HepG2 (cell line): ENCODE results near the gene ZBTB46. TPM values are rescaled to one million over a fixed set of nuclear protein-coding genes. Genes with fewer than 3 reads are reported as not detected.
A peak's percentile ranks its signal among the peaks of the same experiment; 100 is the strongest.

Experiments
- AGO2 ChIP-seq: fragments of 200-400 bp; formaldehyde crosslinking; optimal IDR thresholded peaks from 2 replicates; pipeline ENCODE3; 2017; ENCODE audit warnings: mild to moderate bottlenecking, low read depth, low read length, moderate library complexity
- ARID5B ChIP-seq: IDR thresholded peaks from 2 replicates; pipeline ENCODE4 v1.4.0; 2020; ENCODE audit warnings: mild to moderate bottlenecking, missing genetic modification reagents
- CBX1 ChIP-seq: IDR thresholded peaks from one replicate; pipeline ENCODE4 v1.6.1; 2016; ENCODE audit warnings: antibody characterized with exemption, low read depth
- ETV5 ChIP-seq: IDR thresholded peaks from 2 replicates; pipeline ENCODE4 v1.6.1; 2018; ENCODE audit warnings: missing biosample characterization, missing genetic modification reagents, inconsistent platforms, borderline replicate concordance
- KAT8 ChIP-seq: IDR thresholded peaks from 2 replicates; pipeline ENCODE4 v1.6.1; 2016; ENCODE audit warnings: missing genetic modification reagents, missing compliant biosample characterization
- MEIS2 ChIP-seq: sonication (generic); formaldehyde crosslinking; IDR thresholded peaks from 2 replicates; pipeline ENCODE4 v1.9.0; 2021; ENCODE audit warnings: mild to moderate bottlenecking, missing genetic modification reagents
- RBM22 ChIP-seq: fragments of 200-400 bp; formaldehyde crosslinking; optimal IDR thresholded peaks from 2 replicates; pipeline ENCODE3; 2017; ENCODE audit warnings: mild to moderate bottlenecking, low read length, moderate library complexity
- TEAD3 ChIP-seq: optimal IDR thresholded peaks from 2 replicates; pipeline ENCODE3; 2016; ENCODE audit warnings: borderline replicate concordance
- ZMYM2 ChIP-seq: sonication (generic); formaldehyde crosslinking; IDR thresholded peaks from 2 replicates; pipeline ENCODE4 v1.8.0; 2022; ENCODE audit warnings: mild to moderate bottlenecking, missing genetic modification reagents
- ZNF224 ChIP-seq: sonication (generic); formaldehyde crosslinking; IDR thresholded peaks from 2 replicates; pipeline ENCODE4 v1.5.0; 2020; ENCODE audit warnings: mild to moderate bottlenecking, missing genetic modification reagents
- ZNF230 ChIP-seq: sonication (generic); formaldehyde crosslinking; IDR thresholded peaks from 2 replicates; pipeline ENCODE4 v1.4.0; 2020; ENCODE audit warnings: mild to moderate bottlenecking, missing genetic modification reagents
- ZNF256 ChIP-seq: sonication (generic); formaldehyde crosslinking; conservative IDR thresholded peaks from 2 replicates; pipeline ENCODE4 v1.4.0; 2020; ENCODE audit warnings: missing genetic modification reagents
- ZNF280B ChIP-seq: sonication (generic); formaldehyde crosslinking; IDR thresholded peaks from 2 replicates; pipeline ENCODE4 v1.5.0; 2020; ENCODE audit warnings: missing genetic modification reagents, mild to moderate bottlenecking, borderline replicate concordance
- ZNF615 ChIP-seq: sonication (generic); formaldehyde crosslinking; IDR thresholded peaks from 2 replicates; pipeline ENCODE4 v1.5.0; 2020; ENCODE audit warnings: mild to moderate bottlenecking, missing genetic modification reagents, borderline replicate concordance
- ZNF746 ChIP-seq: sonication (generic); formaldehyde crosslinking; IDR thresholded peaks from 2 replicates; pipeline ENCODE4 v1.8.0; 2022; ENCODE audit warnings: mild to moderate bottlenecking, missing genetic modification reagents
- ZNF773 ChIP-seq: sonication (generic); formaldehyde crosslinking; IDR thresholded peaks from 2 replicates; pipeline ENCODE4 v1.4.0; 2020; ENCODE audit warnings: missing genetic modification reagents, borderline replicate concordance
- ZNF839 ChIP-seq: sonication (generic); formaldehyde crosslinking; IDR thresholded peaks from 2 replicates; pipeline ENCODE4 v1.4.0; 2020; ENCODE audit warnings: missing genetic modification reagents, mild to moderate bottlenecking, borderline replicate concordance
- ZSCAN21 ChIP-seq: sonication (generic); formaldehyde crosslinking; IDR thresholded peaks from 2 replicates; pipeline ENCODE4 v1.8.0; 2022; ENCODE audit warnings: mild to moderate bottlenecking, missing genetic modification reagents, moderate library complexity, borderline replicate concordance
- polyA plus RNA-seq, 8 experiments: library from polyadenylated mRNA; depleted of rRNA in 3 of 8; stranded (reverse) in 7 of 8; unstranded in 1 of 8; fragments of >200 nt; fragmentation: Illumina TruSeq in 4 of 8; extraction: Trizol in 4 of 8; gene quantifications; 2 replicates each; pipeline versions ENCODE4 v1.2.1 to v1.2.3, GENCODE V29; 2011 to 2016; ENCODE audit warnings: low read depth in 4 of 8, missing spikeins in 1 of 8, mixed read lengths in 1 of 8; ENCODE audit not compliant: insufficient read depth in 1 of 8
- total RNA-seq, 5 experiments: library from RNA; depleted of rRNA; stranded (reverse); fragments of >200 nt; fragmentation: Illumina TruSeq; extraction: Trizol; gene quantifications; 2 replicates each; pipeline ENCODE4 v1.2.3, GENCODE V29; 2016; ENCODE audit warnings: low read depth in 1 of 5
- TF ChIP-seq, protein P1 (sequence below): sonication (generic); formaldehyde crosslinking; IDR thresholded peaks from 2 replicates; pipeline ENCODE4 v1.8.1; 2023; ENCODE audit warnings: mild to moderate bottlenecking, moderate library complexity, missing genetic modification reagents

ZBTB46 gene
- total and polyA plus RNA-seq, 2 of the 13 experiments (the other 11 are each of a cell fraction or from before 2014, with no cell fraction given): 1.6 to 13.5 TPM

DNA sequence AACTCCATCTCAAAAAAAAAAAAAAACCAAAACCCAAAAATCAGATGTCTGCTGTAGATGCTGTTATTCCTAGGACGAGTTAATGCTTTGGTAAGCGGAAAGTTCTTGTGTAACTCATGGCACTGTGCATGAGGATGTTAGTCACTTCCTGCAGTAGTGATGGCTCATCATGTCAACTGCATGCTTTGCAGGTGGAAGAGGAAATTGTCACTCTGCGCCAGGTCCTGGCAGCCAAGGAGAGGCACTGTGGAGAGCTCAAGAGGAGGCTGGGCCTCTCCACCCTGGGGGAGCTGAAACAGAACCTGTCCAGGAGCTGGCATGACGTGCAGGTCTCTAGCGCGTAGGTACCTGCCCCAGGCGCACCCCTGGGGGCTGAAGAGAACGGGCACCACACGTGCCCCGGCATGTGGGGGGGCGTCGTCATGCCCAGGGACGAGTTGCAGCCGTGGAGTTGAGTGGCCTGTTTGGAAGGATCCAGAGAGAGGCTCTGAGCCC lies 42.5 kb upstream of the ZBTB46 start (continued):
- TF ChIP-seq TEAD3 (CRISPR knock-in tag) (no peak), RBM22 (peak; percentile 37), ZNF839 (CRISPR knock-in tag) (no peak), ZNF256 (CRISPR knock-in tag) (no peak), AGO2 (peak; percentile 88), ZNF746 (CRISPR knock-in tag) (no peak), ZNF615 (CRISPR knock-in tag) (no peak), KAT8 (CRISPR knock-in tag) (no peak), ETV5 (0 out of 2 replicates have a peak, but pooled peaks have one; percentile 31), ARID5B (no peak), CBX1 (no peak), ZMYM2 (CRISPR knock-in tag) (no peak), ZNF224 (CRISPR knock-in tag) (no peak), ZNF230 (CRISPR knock-in tag) (no peak), ZNF280B (CRISPR knock-in tag) (0 out of 2 replicates have a peak, but pooled peaks have one; percentile 32), ZSCAN21 (CRISPR knock-in tag) (no peak), ZNF773 (CRISPR knock-in tag) (no peak), MEIS2 (CRISPR knock-in tag) (no peak)
- TF ChIP-seq, protein P1, sequence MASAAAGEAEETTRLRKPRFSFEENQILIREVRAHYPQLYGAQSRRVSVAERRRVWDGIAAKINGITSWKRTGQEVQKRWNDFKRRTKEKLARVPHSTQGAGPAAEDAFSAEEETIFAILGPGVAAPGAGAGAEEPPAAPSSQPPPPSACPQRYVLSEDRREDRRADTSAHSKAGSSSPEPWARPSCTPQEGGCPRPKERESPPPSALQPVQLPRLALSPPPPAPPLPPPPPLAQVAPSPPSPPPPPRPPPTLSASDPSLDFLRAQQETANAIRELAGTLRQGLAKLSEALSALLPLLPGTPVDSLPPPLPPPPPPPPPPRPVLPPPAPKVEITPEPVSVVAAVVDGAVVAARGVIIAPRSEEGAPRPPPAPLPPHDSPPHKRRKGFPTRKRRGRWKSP (CRISPR knock-in tag): no peak
